ENCODE results near the gene GATAD2A.
A peak's percentile ranks its signal among the peaks of the same experiment; 100 is the strongest.
"Not testable (repeated sequence)": the region's sequence is repeated elsewhere in the genome, so short reads cannot be mapped to it uniquely, and the experiment has no call there.

The GATAD2A gene

GRCh38 chr19:19447536-19448237, 42.2 kb downstream of the GATAD2A start:
- DNase-seq, result peak in 1 of 2 experiments; percentile 62

GRCh38 chr19:19448238-19448544, 42.7 kb downstream of the GATAD2A start:
- no peak for DNase-seq

DNA sequence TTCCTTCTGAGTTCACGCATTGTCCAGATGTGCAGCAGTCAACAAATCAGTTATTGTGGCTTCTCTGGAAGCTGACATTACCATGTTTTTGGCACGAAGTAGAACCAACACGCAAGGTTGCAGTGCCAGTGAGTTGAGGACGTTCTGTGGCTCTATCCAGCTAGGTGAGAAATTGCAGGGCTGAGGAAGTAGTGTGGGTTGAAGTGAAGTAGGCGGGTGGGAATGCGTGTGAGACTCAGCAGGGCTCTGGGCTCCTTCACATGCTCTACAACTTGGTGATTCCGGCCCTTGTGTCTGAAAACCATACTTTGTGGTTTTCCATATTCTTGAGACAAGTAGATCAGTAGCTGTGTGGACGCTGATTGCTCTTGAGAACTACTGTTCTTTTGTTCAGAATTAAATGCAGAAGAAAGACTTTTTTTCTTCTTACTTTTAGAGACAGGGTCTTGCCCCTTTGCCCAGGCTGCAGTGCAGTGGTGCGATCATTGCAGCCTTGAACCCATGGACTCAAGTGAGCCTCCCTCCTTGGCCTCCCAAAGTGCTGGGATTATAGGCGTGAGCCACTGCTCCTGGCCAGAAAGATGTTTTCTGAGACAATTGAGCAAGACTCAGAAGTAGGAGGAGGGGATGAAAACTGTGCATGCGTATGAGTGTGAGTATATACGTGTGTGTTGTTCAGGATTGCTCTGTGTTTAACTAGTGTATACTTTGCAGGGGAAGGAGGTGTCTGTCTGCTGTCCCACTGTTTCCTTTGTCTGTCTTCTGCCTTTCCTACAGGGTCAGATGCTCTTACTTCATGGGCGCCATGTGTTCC, 46.2 kb downstream of the GATAD2A start:
- DNase-seq, result no peak

GRCh38 chr19:19452243-19453124, 47.0 kb downstream of the GATAD2A start:
- DNase-seq, result no peak

- DNase-seq, result no peak
These were observed 47.6 kb downstream of the GATAD2A start for GRCh38 chr19:19453125-19453454.

DNA sequence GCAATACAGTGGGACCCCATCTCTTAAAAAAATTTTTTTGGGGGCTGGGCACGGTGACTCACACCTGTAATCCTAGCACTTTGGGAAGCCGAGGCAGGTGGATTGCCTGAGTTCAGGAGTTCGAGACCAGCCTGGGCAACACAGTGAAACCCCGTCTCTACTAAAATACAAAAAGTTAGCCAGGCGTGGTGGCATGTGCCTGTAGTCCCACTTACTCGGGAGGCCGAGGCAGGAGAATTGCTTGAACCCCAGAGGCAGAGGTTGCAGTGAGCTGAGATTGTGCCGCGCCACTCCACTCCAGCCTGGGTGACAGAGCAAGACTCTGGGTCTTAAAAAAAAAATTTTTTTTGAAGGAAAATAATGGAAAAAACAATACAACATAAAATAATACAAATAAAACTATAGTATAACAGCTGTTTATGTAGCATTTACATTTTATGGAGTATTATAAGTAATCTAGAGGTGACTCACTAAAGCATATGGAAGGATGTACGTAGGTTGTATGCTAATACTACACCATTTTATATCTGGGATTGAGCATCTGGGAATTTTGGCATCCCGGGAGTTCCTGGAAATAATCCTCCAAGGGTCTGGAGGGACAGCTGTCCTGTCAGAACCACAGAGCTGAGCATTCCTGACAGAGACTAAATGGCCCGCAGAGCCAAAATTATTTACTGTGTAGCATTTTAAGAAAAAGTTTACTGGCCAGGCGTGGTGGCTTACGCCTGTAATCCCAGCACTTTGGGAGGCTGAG, 49.9 kb downstream of the GATAD2A start:
- not testable (repeated sequence) for DNase-seq

DNA sequence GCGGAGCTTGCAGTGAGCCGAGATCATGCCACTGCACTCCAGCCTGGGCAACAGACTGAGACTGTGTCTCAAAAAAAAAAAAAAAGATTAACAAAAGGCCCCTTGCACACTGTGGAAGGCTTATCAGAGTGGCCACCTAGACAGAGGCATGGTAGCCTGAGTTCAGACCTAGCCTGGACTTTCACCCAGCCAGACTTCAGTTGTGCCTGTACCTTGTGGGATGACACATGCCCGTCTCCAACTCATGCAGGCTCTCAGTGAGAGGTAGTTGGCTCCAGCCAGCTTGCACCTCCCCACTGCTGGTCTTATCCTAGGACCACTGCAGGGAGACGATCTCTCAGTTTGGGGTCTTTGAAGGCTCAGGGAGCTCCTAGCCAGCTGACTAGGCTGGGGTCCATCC, 52.2 kb downstream of the GATAD2A start:
- DNase-seq, result no peak

DNA sequence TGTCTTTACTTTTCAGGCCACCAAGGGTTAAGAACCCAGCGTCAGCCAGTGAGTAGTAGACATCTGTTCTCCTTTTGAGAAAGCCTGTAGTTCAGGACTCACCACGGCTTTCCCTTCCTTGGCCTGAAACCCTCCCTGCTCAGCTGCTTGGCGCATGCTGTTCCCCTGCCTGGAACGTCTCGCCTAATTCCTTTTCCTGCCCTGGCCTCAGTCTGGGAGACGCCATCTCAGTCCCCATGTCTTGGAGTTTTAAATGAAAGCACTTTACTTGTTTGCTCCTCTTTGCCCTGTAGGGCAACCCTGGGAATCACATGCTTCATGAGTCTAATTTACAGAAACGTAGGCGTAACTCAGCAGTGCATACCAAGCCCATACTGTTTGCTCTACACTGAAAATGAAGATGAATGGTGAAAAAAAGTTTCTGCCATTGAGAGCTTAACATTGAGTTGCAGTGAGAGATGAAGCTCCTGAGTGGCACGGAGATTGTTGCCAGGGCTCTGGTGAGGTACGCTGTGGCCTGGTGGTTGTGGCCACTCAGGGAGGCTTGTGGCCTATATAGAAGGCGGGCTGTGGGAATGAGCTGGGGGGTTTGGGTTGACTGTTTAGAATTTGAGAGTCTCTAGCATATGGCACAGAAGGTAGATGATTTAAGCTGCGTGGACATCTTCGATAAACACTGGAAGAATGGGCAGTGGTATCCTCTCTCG, 52.8 kb downstream of the GATAD2A start:
- no peak for DNase-seq

DNA sequence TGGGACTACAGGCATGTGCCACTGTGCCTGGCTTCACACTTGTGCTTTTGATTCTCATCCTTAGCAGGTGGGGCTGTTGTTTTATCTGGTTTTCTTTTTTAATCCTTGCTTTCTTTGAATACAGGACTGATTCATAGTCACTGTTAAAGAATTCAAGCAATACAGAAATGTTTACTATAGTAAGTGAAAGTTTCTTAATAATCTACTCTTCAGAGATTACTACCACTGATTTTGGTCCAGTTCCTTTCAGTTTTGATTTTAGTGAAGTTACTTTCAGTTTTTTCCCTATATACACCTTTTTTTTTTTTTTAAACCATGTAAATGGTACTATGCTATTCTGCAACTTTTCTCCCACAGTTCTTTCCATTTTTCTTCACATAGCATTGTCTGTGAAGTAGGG, 53.6 kb downstream of the GATAD2A start:
- DNase-seq, result no peak

GRCh38 chr19:19459707-19460251, 54.3 kb downstream of the GATAD2A start:
- DNase-seq, result no peak

DNA sequence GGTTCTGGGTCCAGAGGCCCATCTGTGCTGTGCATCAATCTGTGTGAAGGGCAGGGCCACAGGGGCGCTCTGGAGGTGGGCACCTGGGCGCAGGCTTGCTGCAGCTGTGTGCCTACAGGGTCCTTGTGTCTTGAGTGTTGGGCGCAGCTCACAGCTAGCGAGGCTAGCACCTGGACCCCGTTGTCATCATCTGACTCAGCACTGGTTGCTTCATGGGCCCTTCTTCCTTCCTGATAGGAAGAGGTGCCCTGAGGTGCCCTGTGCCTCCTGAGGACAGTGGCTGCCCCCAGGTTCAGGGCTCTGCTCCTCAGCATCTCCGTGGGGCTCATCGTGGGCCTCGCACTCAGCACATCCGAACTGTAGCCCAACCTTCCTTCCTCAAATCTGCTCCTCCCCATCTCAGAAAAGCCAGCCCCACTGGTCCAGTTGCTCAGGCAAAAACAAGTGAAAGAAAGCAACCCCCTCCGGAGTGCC, 54.8 kb downstream of the GATAD2A start:
- no peak for DNase-seq

DNA sequence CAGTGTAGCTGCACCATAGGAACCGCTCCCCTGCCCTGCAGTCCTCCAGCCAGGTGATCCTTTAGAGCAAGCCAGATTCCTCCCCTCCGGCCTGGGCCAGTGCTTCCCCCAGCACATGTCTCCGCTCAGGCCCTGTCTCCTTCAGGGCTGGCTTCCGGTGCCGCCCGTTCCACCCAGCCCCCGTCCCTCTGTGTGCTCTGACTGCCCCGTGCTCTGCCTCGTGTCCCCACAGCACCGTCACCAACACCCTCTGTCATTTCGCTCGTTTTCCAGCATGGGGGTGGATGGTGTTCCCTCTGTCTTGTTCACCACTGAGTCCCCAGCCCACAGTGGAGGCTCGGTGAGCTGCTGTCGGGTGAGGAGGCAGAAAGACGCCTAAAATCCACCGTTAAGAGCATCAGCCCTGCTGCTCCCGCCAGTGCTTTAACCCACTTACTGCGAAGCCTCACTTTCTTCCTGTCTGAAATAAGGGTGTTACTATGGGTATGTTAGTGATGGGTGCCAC, 55.3 kb downstream of the GATAD2A start:
- no peak for DNase-seq

DNA sequence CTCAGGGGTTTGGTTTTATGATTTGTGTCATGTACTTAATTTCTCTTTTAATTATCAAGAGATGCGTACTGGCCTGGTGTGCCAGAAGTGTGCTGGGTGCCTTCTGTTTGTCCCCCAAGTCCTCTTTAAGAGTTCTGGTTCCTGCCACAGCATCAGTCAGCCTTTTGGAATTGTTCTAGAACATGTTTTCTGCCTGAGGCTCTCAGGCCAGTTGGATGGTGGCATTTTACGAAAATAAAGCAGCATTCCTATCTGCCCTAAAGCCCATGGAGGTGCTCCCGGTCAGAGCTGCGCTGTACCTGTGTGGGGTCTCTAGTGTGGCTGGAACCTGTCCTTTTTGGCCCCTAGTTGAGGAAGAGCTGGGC, 55.8 kb downstream of the GATAD2A start:
- no peak for DNase-seq

GRCh38 chr19:19461671-19462622, 56.5 kb downstream of the GATAD2A start:
- DNase-seq, result peak; percentile 42 to 53

- DNase-seq, result no peak
These were observed 58.1 kb downstream of the GATAD2A start for GRCh38 chr19:19463348-19464117.

DNA sequence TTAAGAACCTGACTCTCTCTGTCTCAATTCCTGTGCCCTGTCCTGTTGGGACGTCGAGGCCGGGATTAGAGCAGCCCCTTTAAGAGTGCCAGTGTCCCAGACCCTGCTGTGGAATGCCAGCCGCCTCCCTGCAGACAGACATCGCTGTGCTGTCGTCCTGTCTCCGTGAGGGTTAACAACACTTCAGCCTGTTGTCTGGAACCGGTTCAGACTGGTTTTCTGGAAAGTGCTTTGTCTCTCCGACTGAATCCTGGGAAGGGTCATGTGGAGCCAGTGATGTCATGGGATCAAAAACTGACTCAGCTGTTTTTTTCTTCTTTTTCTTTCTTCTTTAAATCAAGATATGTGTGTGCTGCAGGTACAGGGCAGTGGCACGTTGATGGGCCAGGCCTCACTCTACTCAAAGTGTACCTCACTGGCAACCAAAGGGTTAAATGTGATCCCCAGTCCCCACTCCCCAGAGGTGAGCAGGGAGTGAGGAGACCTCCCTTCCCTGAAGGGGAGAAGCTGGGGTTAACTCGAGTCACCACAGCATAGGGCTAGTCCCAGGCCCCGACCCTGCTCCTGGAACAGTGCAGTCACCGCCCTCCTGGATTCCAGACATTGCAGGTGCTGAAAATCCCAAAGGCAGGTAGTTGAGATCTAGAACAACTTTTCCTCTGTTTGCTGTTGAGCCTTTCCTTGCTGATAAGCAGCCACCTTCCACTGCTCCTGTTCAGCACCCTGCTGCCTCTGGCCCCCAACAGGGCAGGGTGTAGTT, 59.0 kb downstream of the GATAD2A start:
- DNase-seq, result no peak

- DNase-seq, result no peak
These were observed 60.1 kb downstream of the GATAD2A start for GRCh38 chr19:19465436-19466070.

- no peak for DNase-seq
These were observed 60.7 kb downstream of the GATAD2A start for GRCh38 chr19:19466201-19466600.
